Medulla oblongata (tissue), 1 donor: ENCODE measurements around the gene LMF1.

Source experiments
- DNase-seq: peaks from one replicate; pipeline ENCODE4 v3.0.0-alpha.2; 2015; ENCODE audit errors: extremely low spot score

Gene LMF1

DNA sequence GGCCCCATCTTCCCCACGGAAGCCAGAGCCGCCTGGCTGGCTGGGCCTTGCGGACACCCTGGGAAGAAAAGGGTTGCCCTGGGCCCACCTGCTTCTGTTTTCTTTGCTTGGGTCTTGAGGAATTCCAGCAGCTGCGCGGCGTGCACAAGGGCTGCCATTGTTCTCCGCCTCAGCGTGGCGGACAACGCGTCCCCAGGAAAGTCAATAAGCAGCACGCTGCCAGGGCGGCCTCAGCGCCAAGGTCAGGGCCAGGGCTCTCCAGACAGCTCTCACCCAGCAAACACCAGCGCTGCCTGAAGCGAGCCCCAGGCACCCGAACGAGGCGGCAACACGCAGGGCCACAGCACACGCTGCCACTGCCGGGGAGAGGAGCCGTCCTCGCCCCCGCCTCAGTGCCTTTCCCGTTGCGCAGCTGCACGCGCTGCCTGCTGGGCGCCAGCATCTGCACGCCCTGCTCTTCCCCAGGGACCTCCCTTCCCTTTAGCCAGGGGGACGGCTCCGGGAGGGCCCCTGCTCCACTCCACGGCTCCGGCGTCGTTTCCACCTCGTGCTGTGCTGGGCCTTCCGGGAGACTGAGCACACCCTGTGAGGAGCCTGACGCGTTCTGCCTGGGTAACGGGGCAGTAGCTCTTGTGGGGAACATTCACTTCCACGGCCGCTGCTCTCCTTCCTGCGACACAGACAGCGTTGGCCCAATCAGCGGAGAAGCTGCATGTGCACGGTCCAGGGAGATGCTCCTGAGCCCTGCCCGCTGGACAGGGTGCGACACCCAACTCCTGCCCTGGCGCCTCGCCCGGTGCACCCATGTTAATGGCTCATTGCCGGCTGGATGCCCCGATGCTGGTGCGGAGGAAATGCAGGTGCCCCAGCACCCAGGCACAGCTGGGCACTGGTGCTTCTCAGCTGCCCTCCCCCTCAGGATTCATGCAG, 57.8 kb downstream of the LMF1 start:
- DNase-seq, result peak; percentile 88

DNA sequence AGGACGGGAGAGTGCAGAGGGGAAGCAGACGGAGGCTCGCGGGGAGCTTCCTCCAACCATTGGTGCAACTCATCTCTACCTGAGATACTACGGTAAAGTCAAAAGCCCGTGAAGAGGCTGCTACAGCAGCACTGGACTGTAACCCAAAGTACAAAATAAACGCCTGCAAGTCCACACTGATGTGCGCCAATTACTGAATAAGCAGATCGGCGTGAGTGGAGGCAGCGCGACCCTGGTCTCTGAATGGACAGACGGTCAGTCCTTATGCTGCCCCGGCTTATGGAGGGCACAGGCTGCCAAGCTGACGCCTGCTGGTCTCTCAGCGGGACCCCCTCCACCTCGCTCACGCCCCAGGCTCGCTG, 58.5 kb downstream of the LMF1 start:
- DNase-seq, result no peak

DNA sequence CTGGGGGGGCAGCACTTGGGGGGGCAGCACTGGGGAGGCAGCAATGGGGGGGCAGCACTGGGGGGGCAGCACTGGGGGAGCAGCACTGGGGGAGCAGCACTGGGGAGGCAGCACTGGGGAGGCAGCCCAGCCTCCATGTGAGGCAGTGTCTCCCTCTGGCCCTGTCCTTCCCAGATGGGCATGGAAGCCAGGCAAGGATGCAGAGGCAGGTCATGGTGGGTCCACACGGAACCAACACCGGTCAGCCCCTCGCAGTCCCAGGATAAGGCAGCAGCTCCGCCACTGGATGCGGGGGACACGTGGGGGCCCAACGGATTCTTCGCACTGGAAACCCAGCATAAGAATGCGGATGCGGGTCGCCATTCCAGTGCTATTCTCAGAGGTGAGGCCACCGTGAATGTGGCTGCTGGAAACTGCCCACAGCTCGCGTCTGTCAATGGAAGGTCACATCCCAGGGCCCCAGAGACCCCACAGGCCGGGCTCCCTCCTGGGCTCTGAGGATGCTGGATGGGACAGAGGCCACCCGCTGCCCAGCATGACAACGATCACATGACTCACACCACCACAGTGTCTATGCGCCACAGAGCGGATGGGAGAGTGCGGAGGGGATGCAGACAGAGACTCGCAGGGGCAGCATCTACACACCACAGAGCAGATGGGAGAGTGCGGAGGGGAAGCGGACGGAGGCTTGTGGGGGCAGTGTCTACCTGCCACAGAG, 59.0 kb downstream of the LMF1 start:
- peak; percentile 16 for DNase-seq

DNA sequence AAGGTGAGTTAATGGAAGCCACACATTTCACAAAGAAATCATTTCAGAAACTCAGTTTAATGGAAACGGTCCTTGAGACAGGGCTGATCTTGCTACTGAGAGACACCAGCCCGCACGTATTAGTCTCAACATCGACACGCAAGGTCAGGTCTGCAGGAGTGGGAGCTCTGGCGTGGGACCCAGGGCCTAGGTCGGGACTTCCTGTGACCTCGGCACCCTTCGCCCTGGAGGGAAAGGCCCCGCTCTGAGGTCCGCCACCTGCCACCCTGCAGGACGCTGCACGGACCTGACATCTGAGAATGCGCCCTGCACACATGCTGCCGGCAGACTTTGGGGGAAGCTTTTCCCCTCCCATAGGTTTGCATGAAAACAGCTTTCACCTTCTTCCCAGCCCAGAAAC, 59.7 kb downstream of the LMF1 start:
- no peak for DNase-seq

DNA sequence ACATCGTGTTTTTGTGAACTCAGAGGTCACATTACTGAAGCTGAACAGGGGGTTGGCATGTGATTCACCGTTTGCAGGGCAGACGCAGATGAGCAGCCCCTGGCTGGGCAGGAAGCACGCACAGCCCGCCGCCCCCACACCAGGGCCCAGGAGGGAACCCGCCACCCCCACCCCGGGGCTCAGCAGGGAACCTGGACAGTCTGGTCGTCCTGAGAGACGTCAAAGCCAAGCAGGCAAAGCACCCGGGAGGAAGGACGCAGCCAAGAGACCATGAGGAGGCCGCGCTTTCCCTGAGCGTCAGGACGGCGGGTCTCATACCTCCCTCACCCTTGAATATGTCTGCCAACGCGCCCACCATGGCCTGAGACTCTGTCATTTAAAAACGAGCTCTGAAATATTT, 60.6 kb downstream of the LMF1 start:
- no peak for DNase-seq

DNA sequence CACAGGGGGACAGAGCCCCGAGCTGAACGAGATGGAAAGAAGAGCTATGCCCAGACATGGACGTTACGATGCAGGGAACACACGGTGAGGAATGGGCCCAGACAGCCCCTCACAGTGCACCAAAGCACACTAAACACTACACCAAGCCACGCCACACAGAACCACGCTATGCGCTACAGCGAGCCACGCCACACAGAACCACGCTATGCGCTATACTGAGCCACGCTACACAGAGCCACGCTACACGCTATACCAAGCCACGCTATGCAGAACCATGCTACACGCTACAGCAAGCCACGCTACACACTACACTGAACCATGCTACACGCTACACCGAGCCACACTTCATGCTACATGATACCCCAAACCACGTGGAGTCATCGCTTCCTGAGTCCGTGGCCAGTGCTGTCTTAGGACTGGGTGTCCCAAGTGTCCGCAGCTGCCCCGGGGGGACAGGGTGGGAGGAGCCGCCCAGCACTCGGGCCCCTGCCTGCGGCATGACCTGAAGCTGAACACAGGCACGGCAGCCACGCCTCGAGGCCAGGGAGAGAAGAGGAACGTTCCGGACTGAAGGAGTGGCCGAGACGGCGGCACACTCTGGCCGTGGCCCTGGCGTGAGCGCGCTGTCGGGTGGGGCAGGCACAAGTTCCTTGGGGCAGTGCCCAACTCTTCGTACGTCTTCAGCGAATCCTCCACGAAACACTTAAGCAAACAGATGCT, 61.3 kb downstream of the LMF1 start:
- no peak for DNase-seq

DNA sequence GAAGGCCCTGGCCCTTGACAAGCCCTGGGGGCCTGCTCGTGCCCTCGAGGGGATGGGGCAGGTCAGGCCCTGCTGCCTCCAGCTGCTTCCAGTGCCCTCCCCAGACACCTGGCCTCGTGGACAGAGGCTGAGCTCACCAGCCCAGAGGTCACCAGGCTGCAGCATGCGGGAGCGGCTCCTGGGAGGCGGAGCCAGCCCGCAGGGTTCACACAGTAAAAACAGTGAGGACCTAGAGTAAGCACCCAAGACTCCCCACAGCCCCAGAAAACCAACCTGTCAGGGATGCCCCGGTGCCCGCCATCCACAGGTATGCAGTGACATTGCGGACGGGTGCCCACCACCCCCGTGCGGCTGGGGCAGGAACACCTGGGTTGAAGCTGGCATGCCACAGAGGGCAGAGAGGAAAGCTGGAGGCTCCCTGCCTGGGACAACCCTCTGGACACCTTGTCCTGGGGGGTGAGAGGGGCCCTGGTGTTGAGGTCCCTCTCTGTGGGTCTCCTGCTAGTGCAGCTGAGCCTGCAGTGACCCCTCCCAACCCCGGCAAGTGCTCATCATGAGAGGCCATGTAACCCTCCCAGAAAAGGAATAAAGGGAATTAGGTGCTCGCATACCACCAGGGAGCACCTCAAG, 62.1 kb downstream of the LMF1 start:
- DNase-seq, result no peak

DNA sequence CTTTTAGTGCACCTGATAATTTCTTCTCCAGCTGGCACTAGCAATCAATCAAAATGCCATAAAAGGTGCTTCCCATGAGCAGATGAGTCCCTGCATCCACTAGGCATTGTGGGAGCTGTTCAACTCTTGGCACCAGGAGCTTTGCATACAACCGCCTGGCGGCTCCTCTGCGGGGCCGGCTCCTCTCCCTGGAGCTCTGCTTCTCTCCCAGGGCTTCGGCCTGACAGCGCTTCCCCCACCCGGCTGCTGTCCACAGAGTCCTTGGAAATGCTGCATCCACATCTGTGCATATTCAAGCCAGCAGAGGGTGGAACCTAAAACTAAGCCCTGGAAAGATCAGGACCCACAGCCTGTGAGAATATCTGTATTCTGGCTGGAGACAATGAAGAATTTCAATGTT, 62.9 kb downstream of the LMF1 start:
- DNase-seq, result no peak

DNA sequence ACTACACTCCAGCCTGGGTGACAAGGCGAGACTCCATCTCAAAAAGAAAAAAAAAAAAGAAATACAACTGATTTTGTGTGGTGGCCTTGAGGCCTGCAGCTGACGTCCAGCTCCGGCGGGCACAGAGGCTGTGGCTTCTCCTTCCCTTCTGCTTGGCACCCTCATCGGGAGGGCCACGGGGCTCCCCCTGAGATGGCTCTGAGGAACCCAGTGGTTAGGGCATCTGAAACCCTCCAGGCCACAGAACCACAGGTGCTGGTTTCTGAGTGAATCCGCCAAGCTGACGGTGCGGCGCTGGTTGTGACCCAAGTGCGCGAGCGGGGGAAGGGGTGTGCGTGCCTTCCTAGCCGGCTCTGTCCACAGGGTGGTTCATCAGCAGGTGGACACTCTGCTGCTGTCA, 63.4 kb downstream of the LMF1 start:
- no peak for DNase-seq

DNA sequence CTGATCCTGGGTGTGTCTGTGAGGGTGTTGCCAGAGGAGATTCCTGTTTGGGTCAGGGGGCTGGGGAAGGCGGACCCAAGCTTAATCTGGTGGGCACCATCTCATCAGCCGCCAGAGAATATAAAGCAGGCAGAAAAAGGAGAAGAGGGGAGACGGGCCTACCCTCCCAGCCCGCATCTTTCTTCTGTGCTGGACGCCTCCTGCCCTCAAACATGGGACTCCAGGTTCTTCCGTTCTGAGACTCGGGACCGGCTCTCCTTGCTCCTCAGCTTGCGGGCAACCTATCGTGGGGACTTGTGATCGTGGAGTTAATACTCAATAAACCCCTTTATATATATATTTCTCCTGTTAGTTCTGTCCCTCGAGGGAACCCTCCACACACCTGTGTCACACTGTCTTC, 64.5 kb downstream of the LMF1 start:
- DNase-seq, result no peak

DNA sequence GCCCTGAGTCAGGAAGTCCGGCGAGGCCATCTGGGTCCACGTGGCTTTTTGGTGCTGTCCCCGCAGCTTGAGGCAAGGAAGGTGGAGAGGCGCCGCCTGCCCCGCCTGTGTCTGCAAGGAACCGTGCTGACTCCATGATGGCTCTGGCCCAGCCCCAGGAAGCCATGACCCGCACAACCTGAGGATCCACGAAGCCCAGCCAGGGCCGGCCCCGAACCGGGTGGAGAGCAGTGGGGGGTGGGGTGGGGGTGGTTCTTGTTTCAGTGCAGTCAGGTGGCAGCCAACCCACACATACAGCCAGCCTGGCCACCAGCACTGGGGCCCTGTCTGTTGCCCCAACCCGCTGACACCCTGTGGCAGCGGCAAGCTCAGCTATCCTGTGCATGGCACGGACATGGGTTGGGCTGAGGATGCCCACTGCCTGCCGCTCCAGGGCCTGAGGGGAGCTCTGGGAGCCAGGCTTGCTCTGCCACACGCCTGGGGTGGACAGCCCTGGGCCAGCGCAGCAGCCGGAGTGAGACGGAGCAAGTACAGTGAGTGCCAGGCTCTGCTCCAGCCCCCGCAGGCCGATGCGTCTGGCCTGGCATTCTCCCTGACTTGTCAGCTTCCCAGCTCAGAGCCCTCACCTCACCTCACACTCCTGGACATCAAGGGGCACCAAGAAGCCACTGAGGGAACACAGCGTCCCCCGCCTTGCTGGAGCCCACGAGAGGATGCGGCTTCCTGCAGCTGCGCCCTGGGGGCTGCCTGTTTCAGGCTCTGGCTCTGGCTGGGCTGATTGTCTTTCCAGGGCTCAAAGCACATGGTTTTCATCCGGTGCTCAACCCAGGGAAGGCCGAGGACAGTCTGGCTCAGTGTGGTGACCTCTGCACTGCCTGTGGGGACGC, 68.8 kb downstream of the LMF1 start:
- DNase-seq, result peak; percentile 52

DNA sequence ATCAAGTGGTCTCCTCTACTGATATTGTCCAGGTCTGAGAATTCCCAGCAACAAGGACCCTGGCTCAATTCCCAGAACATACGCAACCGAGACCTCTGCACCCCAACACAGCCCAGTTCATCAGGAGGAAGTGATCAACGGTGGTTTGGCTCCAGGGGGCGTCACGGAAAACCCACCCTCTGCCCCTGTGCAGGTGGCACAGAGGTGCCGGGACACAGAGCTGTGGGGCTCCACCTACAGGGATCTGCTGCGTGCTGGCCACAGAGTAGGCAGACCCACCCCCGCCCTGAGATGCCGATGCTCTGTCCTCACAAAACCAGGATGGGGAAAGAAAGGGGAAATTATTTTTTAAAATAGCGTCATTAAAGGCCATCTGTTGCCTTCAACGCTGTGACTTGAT, 69.6 kb downstream of the LMF1 start:
- no peak for DNase-seq

DNA sequence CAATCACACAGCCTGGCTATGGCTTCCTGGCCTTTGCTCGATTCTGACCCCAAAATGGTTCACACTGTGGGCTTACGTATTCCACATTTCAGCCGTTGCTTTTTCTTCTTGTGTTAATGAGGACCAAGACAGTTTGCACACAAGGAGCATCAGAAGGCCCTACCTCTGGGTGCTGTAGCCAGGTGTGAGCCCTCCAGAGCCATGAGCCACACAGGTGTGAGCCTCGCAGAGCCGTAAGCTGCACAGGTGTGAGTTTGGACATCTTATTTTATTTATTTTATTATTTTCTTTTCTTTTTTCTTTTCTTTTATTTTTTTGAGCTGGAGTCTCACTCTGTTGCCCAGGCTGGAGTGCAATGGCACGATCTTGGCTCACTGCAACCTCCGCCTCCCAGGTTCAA, 70.6 kb downstream of the LMF1 start:
- DNase-seq, result no peak

DNA sequence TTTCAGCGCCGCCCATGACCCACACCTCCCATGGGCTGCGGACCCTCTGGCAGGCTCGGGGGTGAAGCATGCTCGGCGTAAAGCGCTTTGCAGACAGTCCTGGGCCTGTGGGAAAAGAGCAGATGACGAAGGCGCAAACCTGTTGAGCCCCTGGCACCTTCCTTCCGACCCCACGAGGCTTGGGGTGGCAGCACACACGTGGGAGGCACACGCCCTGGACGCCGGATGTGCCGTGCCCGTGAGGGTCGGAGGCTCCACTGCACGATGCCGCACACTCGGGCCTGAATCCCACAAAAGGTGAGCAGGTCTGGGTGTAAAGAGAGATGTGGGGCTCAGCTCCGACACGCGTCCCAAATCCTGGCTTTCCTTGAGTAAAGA, 71.1 kb downstream of the LMF1 start:
- no peak for DNase-seq

DNA sequence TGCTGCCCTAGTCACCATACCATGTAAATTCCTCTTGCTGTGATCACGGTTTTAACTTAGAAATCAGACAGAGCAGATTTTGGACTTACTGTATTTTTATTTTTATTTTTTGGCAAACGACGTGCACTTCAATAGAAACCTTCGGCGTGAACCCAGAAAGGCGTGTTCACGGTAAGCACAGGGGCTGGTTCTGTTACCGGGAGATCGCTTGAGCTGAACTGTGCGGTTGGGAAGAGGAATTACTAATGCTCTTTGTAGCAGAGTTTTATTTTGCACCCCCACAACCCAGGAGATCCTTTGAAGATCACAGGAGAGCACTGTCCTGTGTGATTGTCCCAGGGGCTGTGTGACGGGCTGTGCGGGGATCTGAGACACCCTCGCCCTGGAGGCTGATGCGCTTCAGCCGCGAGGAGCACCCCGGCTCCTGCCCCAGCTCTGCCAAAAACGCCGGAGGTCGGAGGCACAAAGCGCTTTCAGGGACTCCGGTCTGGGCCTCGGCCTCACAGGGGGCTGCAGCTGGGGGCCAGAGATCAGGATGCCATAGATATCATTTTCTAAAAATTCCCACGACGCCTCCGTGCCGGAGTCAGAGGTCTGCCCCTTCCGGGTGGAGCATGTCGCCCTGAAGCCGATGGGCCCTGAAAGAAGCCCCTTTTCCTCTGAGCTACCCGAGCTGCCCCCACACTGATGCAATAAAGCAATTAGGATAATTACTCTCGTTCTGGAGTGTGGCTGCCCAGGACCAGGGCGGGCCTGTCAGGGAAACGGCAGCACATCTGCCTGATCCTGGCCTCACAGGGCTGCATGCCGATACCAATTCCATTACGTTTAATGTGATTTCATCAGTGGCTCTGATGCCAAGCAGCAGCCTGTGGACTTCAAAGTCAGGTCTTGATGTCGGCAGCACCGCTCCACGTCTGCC, 71.8 kb downstream of the LMF1 start:
- no peak for DNase-seq

DNA sequence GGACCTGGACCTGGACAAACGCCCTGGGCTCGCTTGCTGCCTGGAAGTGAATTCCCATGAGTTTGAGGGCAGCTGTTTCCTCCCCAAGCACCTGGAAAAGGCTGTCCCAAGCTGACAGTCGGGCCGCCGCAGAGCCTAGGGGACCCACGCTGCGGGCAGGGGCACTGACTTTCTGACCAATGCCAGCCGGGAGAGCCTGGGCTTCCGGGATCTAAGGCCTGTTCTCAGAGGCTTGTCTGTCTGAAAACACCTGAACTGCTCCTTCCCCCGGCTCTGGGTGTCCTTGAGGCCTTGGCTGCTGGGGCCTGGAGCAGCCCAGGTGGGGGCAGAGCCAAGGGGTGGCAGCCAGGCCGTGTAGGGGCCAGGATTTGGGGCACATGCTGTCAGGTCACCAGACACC, 72.6 kb downstream of the LMF1 start:
- DNase-seq, result no peak

DNA sequence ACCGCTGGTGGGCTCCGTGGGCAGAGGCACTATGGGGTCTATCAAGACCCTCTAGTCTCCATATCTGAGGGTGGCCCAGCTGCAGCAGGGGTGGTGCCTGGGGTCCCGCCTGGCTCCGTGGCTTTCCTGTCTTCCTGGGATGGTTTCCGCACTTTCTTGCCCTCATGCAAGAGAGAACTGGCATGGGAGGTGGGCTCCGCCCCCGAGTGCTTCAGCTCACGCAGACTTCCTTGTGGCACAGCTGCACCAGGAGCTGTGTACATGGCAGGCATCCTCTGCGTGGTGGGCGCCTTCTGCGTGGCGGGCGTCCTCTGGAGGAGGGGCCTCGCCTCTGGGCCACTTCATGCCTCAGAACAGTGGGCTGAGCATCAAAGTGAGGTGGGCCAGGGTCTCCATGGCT, 73.1 kb downstream of the LMF1 start:
- no peak for DNase-seq

DNA sequence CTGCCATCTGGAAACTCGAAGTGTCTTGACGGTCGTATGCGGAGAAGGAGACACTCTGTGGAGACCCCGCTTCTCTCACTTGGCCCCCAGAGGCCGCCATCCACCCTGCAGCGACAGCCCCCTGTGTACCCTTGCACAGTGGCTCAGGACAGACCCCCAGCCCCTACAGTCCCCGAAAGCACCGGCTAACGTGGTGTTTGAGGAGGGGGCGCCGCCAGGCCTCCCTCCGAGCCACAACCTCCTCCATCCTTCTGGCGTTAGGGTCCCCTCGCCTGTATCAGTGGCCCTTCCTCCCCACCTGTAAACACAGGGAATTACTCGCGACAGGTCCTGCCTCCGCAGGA, 73.6 kb downstream of the LMF1 start:
- DNase-seq, result no peak

DNA sequence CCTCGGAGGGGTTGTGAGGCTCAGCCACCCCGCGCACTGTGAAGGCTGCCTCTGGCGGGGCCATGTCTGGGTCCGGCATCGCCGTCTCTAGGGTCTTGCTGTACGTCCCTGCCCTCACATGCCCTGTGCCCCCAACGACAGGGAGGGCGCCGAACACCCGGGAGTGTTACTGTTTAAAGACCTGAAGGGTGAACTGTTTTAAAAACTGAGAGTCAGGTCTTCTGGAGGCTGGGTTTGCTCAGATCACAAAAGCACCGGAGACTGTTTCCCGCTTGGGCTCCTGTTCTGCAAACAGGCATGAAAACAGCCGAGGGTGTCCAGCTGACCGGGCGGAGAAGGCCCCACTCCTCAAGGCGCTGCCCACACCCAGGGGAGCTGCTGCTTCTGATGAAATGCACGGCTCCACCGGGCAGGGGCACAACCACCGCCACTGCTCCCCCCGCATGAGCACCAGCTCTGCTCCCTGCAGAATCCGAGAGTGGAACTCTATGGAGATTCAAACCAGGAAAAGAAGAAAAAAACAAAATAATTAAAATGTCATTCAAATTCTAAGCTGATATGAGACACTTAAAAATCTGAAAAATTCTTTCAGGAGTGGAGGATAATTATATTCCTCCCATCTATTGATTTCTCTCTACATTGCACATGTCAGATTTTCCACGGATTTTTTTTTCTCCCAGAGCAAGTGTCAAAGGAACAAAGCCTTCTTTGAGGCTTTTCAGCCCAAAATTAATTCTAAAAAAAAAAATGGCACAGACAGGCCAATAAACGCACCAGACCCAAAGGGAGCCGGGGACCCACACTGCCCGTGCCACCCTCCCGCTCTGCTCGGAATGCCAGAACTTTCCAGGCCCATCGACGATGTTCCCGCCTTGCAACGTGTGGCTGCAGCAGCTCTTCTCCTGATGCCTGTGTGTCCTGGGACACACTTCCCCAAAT, 74.3 kb downstream of the LMF1 start:
- peak; percentile 51 for DNase-seq
